OCI-LY1 (cell line): ENCODE results near the gene GRPEL2.

Source experiments
- H2AFZ ChIP-seq: fragments of 200-600 bp; sonication (generic), shearing (Covaris generic); 2 replicates; pipeline ENCODE4 v1.6.0; 2014; ENCODE audit warnings: antibody characterized with exemption, mild to moderate bottlenecking, low read length
- H3F3A ChIP-seq: fragments of 200-600 bp; sonication (generic), shearing (Covaris generic); 2 replicates; pipeline ENCODE4 v1.6.0; 2014; ENCODE audit warnings: mild to moderate bottlenecking, antibody characterized with exemption, low read length, moderate library complexity; ENCODE audit not compliant: insufficient read depth
- H3K27ac ChIP-seq: fragments of 200-600 bp; sonication (generic); 2 replicates; pipeline ENCODE4 v1.5.1; 2014; ENCODE audit warnings: low read length, mixed run types, mild to moderate bottlenecking, low read depth; ENCODE audit not compliant: poor library complexity, severe bottlenecking
- H3K27me3 ChIP-seq: fragments of 200-600 bp; sonication (generic); 2 replicates; pipeline ENCODE4 v1.6.0; 2014; ENCODE audit warnings: antibody characterized with exemption, mild to moderate bottlenecking, low read length, moderate library complexity; ENCODE audit not compliant: insufficient read depth
- H3K36me3 ChIP-seq: fragments of 200-600 bp; sonication (generic); 2 replicates; pipeline ENCODE4 v1.6.1; 2014; ENCODE audit warnings: mild to moderate bottlenecking, antibody characterized with exemption, low read length, moderate library complexity, mixed read lengths; ENCODE audit not compliant: insufficient read depth
- H3K4me1 ChIP-seq: fragments of 200-600 bp; sonication (generic); 2 replicates; pipeline ENCODE4 v1.5.1; 2014; ENCODE audit warnings: mild to moderate bottlenecking, low read length, moderate library complexity; ENCODE audit not compliant: insufficient read depth, severe bottlenecking
- H3K4me2 ChIP-seq: fragments of 200-600 bp; sonication (generic), shearing (Covaris generic); 2 replicates; pipeline ENCODE4 v1.6.1; 2014; ENCODE audit warnings: low read length
- H3K4me3 ChIP-seq: fragments of 200-600 bp; sonication (generic); 2 replicates; pipeline ENCODE4 v1.5.1; 2014; ENCODE audit warnings: low read length, low read depth, mild to moderate bottlenecking, mixed read lengths; ENCODE audit not compliant: poor library complexity, severe bottlenecking
- H3K79me2 ChIP-seq: fragments of 200-600 bp; shearing (Covaris generic); 2 replicates; pipeline ENCODE4 v1.6.1; 2016; ENCODE audit warnings: mixed run types, low read length, mixed read lengths; ENCODE audit not compliant: insufficient read depth
- H3K9ac ChIP-seq: fragments of 200-600 bp; sonication (generic), shearing (Covaris generic); 2 replicates; pipeline ENCODE4 v1.6.1; 2014; ENCODE audit warnings: mild to moderate bottlenecking, low read length, mixed read lengths
- H3K9me2 ChIP-seq: fragments of 200-600 bp; sonication (generic), shearing (Covaris generic); 2 replicates; pipeline ENCODE4 v1.6.1; 2014; ENCODE audit warnings: low read depth, mild to moderate bottlenecking, low read length, mixed read lengths
- H3K9me3 ChIP-seq: fragments of 200-600 bp; shearing (Covaris generic); 2 replicates; pipeline ENCODE4 v1.6.1; 2014; ENCODE audit warnings: low read length, mixed read lengths
- H4K20me1 ChIP-seq: fragments of 200-600 bp; sonication (generic), shearing (Covaris generic); 2 replicates; pipeline ENCODE4 v1.6.0; 2016; ENCODE audit warnings: mild to moderate bottlenecking, low read length; ENCODE audit not compliant: insufficient read depth
- CTCF ChIP-seq: fragments of 200-600 bp; sonication (generic), shearing (Covaris generic); IDR thresholded peaks from 2 replicates; pipeline ENCODE4 v1.5.1; 2017; ENCODE audit warnings: mild to moderate bottlenecking, antibody characterized with exemption, low read length, moderate library complexity, mixed read lengths
- EZH2 ChIP-seq: fragments of 200-600 bp; sonication (generic), shearing (Covaris generic); IDR thresholded peaks from 2 replicates; pipeline ENCODE4 v1.8.0; 2017; ENCODE audit warnings: borderline replicate concordance, mixed run types, mild to moderate bottlenecking, antibody characterized with exemption, low read length, moderate library complexity, mixed read lengths

Gene GRPEL2

GRCh38 chr5:149319174-149319573 is 26.1 kb upstream of the GRPEL2 start:
- no peak overlapping the region for H3K4me3 ChIP-seq
- no peak overlapping the region for H2AFZ ChIP-seq
- no peaks in the 10 kb centered on the region for H3K36me3 ChIP-seq
- no peaks in the 10 kb centered on the region for H4K20me1 ChIP-seq
- H3K9ac ChIP-seq, result no peak overlapping the region
- H3K27ac ChIP-seq, result no peak overlapping the region
- H3K79me2 ChIP-seq, result no peaks in the 10 kb centered on the region
- no peak for TF ChIP-seq EZH2
- no peak for TF ChIP-seq CTCF
- no peaks in the 10 kb centered on the region for H3K9me2 ChIP-seq
- no peaks in the 10 kb centered on the region for H3K4me1 ChIP-seq
- no peaks in the 10 kb centered on the region for H3K27me3 ChIP-seq
- H3F3A ChIP-seq, result no peaks in the 10 kb centered on the region
- H3K4me2 ChIP-seq, result no peak overlapping the region
- no peaks in the 10 kb centered on the region for H3K9me3 ChIP-seq

GRCh38 chr5:149320791-149321330 is 24.4 kb upstream of the GRPEL2 start:
- Histone ChIP-seq H3K9ac (no peak overlapping the region), H3K27ac (no peak overlapping the region), H3K4me1 (no peaks in the 10 kb centered on the region), H3K9me2 (no peaks in the 10 kb centered on the region), H2AFZ (no peak overlapping the region), H3K4me2 (no peak overlapping the region), H3K27me3 (no peaks in the 10 kb centered on the region), H3F3A (no peaks in the 10 kb centered on the region), H3K4me3 (no peak overlapping the region), H3K36me3 (no peaks in the 10 kb centered on the region), H3K9me3 (no peaks in the 10 kb centered on the region), H3K79me2 (no peaks in the 10 kb centered on the region), H4K20me1 (no peaks in the 10 kb centered on the region)
- TF ChIP-seq CTCF (no peak), EZH2 (no peak)

- no peak for TF ChIP-seq CTCF
- TF ChIP-seq EZH2, result no peak
- Histone ChIP-seq H2AFZ (no peak overlapping the region), H3K4me3 (no peak overlapping the region)
These were observed 22.8 kb upstream of the GRPEL2 start for GRCh38 chr5:149322518-149322917.

More at GRCh38 chr5:149322518-149322917, 22.8 kb upstream of the GRPEL2 start:
- Histone ChIP-seq H3K9me2 (no peaks in the 10 kb centered on the region), H3K4me2 (no peak overlapping the region), H3F3A (no peaks in the 10 kb centered on the region), H3K4me1 (no peaks in the 10 kb centered on the region), H3K27ac (no peak overlapping the region), H3K9me3 (no peaks in the 10 kb centered on the region), H3K27me3 (peaks cover 4% of the 10 kb centered on the region; the same call in 1 of the 2 replicates), H3K36me3 (no peaks in the 10 kb centered on the region), H3K9ac (no peak overlapping the region), H4K20me1 (no peaks in the 10 kb centered on the region), H3K79me2 (no peaks in the 10 kb centered on the region)
